Measurements from ENCODE around the gene MEGF6. TPM values are rescaled to one million over a fixed set of nuclear protein-coding genes. Genes with fewer than 3 reads are reported as not detected.

MEGF6 gene
- total and polyA plus RNA-seq, 11 donors, result 1.9 to 16.2 (median 5.1) TPM

GRCh38 chr1:3442901-3443300 lies 168.4 kb downstream of the MEGF6 start:
- no peak overlapping the region for H3K4me3 ChIP-seq
- H3K4me1 ChIP-seq, result no peaks in the 10 kb centered on the region
- no peak for ATAC-seq
- H3K27ac ChIP-seq, result no peak overlapping the region
- H3K27me3 ChIP-seq, result peaks cover 0 to 61% (median 6%) of the 10 kb centered on the region in 9 donors
- H3K36me3 ChIP-seq, result no peaks in the 10 kb centered on the region
- intact Hi-C loops (cut with DNase I), result no loop called here
- DNase-seq, result no peak
- H3K9me3 ChIP-seq, result peaks cover 0 to 20% (median 0%) of the 10 kb centered on the region in 12 donors
- WGBS, 4 donors, result 78 to 85% (median 84%) methylated on average over 12 of the region's 12 CpGs
- TF ChIP-seq POLR2A (IDR thresholded peaks at IDR 0.05) (no peak), CTCF (IDR thresholded peaks at IDR 0.05) (no peak)

- H3K27me3 ChIP-seq, result peaks cover 0 to 65% (median 6%) of the 10 kb centered on the region in 9 donors
- H3K4me1 ChIP-seq, result no peaks in the 10 kb centered on the region
- H3K4me3 ChIP-seq, result no peak overlapping the region
- intact Hi-C loops (cut with DNase I), result no loop called here
- no peak for DNase-seq
- H3K27ac ChIP-seq, result no peak overlapping the region
- H3K36me3 ChIP-seq, result no peaks in the 10 kb centered on the region
- TF ChIP-seq POLR2A (IDR thresholded peaks at IDR 0.05), result no peak
- TF ChIP-seq CTCF (IDR thresholded peaks at IDR 0.05), result no peak
- 61 to 77% (median 72%) methylated on average over 6 to 13 of the region's 13 CpGs for WGBS, 4 donors
- H3K9me3 ChIP-seq, result peaks cover 0 to 15% (median 0%) of the 10 kb centered on the region in 12 donors
- no peak for ATAC-seq
Measured at GRCh38 chr1:3442331-3442730, 169.0 kb downstream of the MEGF6 start.

- WGBS, 4 donors, result 75 to 85% (median 79%) methylated on average over 8 of the region's 8 CpGs
Measured at GRCh38 chr1:3441880-3442279, 169.4 kb downstream of the MEGF6 start.

GRCh38 chr1:3441410-3441847 lies 169.9 kb downstream of the MEGF6 start:
- ATAC-seq, result no peak
- peaks cover 0 to 11% (median 0%) of the 10 kb centered on the region in 12 donors for H3K9me3 ChIP-seq

More at GRCh38 chr1:3441880-3442279, 169.4 kb downstream of the MEGF6 start:
- DNase-seq, result no peak
- peaks cover 0 to 14% (median 0%) of the 10 kb centered on the region in 12 donors for H3K9me3 ChIP-seq
- ATAC-seq, result no peak
- no peak for TF ChIP-seq POLR2A (IDR thresholded peaks at IDR 0.05)
- TF ChIP-seq CTCF (IDR thresholded peaks at IDR 0.05), result no peak
- H3K27me3 ChIP-seq, result peaks cover 0 to 66% (median 6%) of the 10 kb centered on the region in 9 donors
- H3K4me1 ChIP-seq, result no peaks in the 10 kb centered on the region
- H3K36me3 ChIP-seq, result no peaks in the 10 kb centered on the region
- intact Hi-C loops (cut with DNase I), result no loop called here
- H3K4me3 ChIP-seq, result no peak overlapping the region
- H3K27ac ChIP-seq, result no peak overlapping the region

More at GRCh38 chr1:3441410-3441847, 169.9 kb downstream of the MEGF6 start:
- H3K27ac ChIP-seq, result no peak overlapping the region
- no peaks in the 10 kb centered on the region for H3K4me1 ChIP-seq
- H3K36me3 ChIP-seq, result no peaks in the 10 kb centered on the region
- TF ChIP-seq POLR2A (IDR thresholded peaks at IDR 0.05), result no peak
- TF ChIP-seq CTCF (IDR thresholded peaks at IDR 0.05), result no peak
- 51 to 62% (median 55%) methylated on average over 8 of the region's 8 CpGs for WGBS, 4 donors
- H3K27me3 ChIP-seq, result peaks cover 0 to 66% (median 6%) of the 10 kb centered on the region in 9 donors
- intact Hi-C loops (cut with DNase I), result no loop called here
- no peak overlapping the region for H3K4me3 ChIP-seq
- no peak for DNase-seq

All from heart left ventricle (tissue), 16 donors.